Lower leg skin (tissue), 3 donors: ENCODE results near the gene PGM1.

Experiments
- CTCF ChIP-seq, 3 donors: fragments of 450-650 bp; IDR thresholded peaks; one replicate each; pipeline ENCODE4 v1.5.1; 2016; ENCODE audit warnings: antibody characterized with exemption in 3 of 3, mild to moderate bottlenecking in 3 of 3, moderate library complexity in 2 of 3
- POLR2A ChIP-seq, 2 donors: fragments of 450-650 bp; IDR thresholded peaks; one replicate each; pipeline ENCODE4 v1.6.1; 2016 to 2017; ENCODE audit warnings: antibody characterized with exemption in 2 of 2, mild to moderate bottlenecking in 1 of 2, moderate library complexity in 1 of 2

- TF ChIP-seq POLR2A (IDR thresholded peaks at IDR 0.05) (no peak), CTCF (IDR thresholded peaks at IDR 0.05) (no peak)
Observed at GRCh38 chr1:63634471-63634870, 41.3 kb downstream of the PGM1 start.
